Right lobe of liver (tissue), 6 donors: ENCODE measurements around the gene SIL1. TPM values are rescaled to one million over a fixed set of nuclear protein-coding genes. Genes with fewer than 3 reads are reported as not detected.

Source experiments
- ATAC-seq, 4 donors: fragments of 200-7000 bp; cut with Tn5 transposase; one replicate each; pipeline ENCODE4 v1.9.1; 2020; ENCODE audit warnings: mild to moderate bottlenecking in 4 of 4, moderate library complexity in 4 of 4
- DNase-seq, 3 donors: peaks; one replicate each; pipeline ENCODE4 v3.0.0-alpha.2; 2020
- H3K27ac ChIP-seq, 3 donors: fragments of 200-600 bp; one replicate each; pipeline ENCODE4 v1.8.0; 2022
- H3K27me3 ChIP-seq, 2 donors: fragments of 200-600 bp; one replicate each; pipeline ENCODE4 v1.8.0; 2022
- H3K36me3 ChIP-seq, 4 donors: fragments of 200-600 bp; sonication (generic) in 1 of 4; one replicate each; pipeline versions ENCODE4 v1.5.1 to v1.8.0; 2017 to 2022; ENCODE audit warnings: control low read depth in 1 of 4
- H3K4me1 ChIP-seq, 4 donors: fragments of 200-600 bp; sonication (generic) in 1 of 4; one replicate each; pipeline versions ENCODE4 v1.5.1 to v1.8.0; 2017 to 2022; ENCODE audit warnings: control low read depth in 1 of 4
- H3K4me3 ChIP-seq, 3 donors: fragments of 200-600 bp; one replicate each; pipeline ENCODE4 v1.8.0; 2022
- H3K9me3 ChIP-seq, 4 donors: fragments of 200-600 bp; sonication (generic) in 1 of 4; one replicate each; pipeline versions ENCODE4 v1.5.1 to v1.8.0; 2017 to 2022; ENCODE audit warnings: control low read depth in 1 of 4
- POLR2A ChIP-seq: fragments of 450-650 bp; IDR thresholded peaks from one replicate; pipeline ENCODE4 v1.6.1; 2017; ENCODE audit warnings: antibody characterized with exemption, mild to moderate bottlenecking
- WGBS: methylation state at CpG from one replicate; pipeline ENCODE4 v1.1.6; 2018; ENCODE audit warnings: low coverage, low lambda C conversion rate; ENCODE audit not compliant: insufficient coverage; ENCODE audit errors: missing lambda C conversion rate; 5-methylcytosine and 5-hydroxymethylcytosine counted together
- intact Hi-C, 2 donors: fragments of 100-400 bp; cut with DNase I; formaldehyde crosslinking; loops; one replicate each; pipeline versions ENCODE4 v1.11.2 to v1.14.1; 2022
- total RNA-seq, 6 experiments: library from RNA; depleted of rRNA in 2 of 6; stranded (reverse); fragments of >200 nt in 2 of 6; fragmentation: NEBNext Ultra II Directional in 3 of 6; extraction: Animal tissue kit (Norgen Biotek cat#: 25700) in 3 of 6; gene quantifications; one replicate each; pipeline versions ENCODE4 v1.1.0 to v1.2.4, GENCODE V29; 2016 to 2023
- TF ChIP-seq, protein P1 (sequence below), 4 donors: fragments of 200-600 bp in 3 of 4; fragments of 450-650 bp in 1 of 4; IDR thresholded peaks; one replicate each; pipeline versions ENCODE4 v1.5.1 to v1.8.0; 2016 to 2022; ENCODE audit warnings: antibody characterized with exemption in 4 of 4, mild to moderate bottlenecking in 2 of 4
- donor health status: DM: no; HTN: yes; CAD: no.
- donor health status: DM: no; HTN: no; CAD: no.
- donor health status: DM: no; HTN: no; CAD: no.
- donor health status: DM: no; HTN: yes; CAD: no.
- donor health status: DM: no; HTN: yes; CAD: no.

The SIL1 gene
- total RNA-seq, 6 experiments from 2014 or later, result 57.6 to 94.9 (median 67.0) TPM

DNA sequence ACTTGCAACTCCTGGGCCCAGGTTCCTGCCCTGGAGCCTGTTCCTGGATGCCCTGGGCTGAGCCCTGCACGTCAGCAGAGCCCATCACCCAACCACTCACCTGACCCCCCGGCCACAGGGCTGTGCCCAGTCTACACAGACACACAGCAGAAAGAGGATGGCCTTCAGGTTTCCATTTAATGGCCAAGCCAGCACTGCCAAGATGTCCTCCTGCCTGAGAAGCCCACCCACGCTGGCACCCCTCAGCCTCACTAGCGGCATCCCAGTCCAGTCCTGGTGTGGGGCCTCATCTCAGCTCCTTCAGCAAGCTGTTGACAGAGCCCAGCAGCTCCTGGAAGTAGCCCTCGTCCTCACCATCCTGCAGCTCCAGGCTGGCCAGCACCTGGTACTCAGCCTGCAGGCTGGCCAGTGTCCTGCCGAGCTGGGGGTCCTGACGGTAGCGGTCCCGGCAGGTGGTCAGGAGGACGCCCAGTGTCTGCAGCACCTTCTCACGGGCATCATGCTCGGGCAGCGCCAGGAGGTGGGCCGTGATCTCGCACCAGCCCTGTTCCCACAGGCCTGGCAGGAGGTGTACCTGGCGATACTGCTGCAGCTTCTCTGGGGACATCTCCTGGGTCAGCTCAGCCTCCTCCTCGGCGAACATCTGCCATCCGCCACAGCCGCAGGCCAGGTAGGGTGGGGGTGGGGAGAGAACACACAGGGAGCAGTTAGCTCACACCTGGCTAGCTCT, 251.2 kb downstream of the SIL1 start:
- ATAC-seq (no peak), DNase-seq (no peak)
- Histone ChIP-seq H3K9me3 (no peaks in the 10 kb centered on the region), H3K27ac (no peak overlapping the region), H3K36me3 (peaks cover 0 to 15% (median 6%) of the 10 kb centered on the region in 4 donors), H3K4me1 (no peaks in the 10 kb centered on the region), H3K27me3 (no peaks in the 10 kb centered on the region), H3K4me3 (no peak overlapping the region)
- intact Hi-C loops, result no loop called here
- 100% methylated on average over 1 of the region's 20 CpGs for WGBS
- TF ChIP-seq, protein P1, sequence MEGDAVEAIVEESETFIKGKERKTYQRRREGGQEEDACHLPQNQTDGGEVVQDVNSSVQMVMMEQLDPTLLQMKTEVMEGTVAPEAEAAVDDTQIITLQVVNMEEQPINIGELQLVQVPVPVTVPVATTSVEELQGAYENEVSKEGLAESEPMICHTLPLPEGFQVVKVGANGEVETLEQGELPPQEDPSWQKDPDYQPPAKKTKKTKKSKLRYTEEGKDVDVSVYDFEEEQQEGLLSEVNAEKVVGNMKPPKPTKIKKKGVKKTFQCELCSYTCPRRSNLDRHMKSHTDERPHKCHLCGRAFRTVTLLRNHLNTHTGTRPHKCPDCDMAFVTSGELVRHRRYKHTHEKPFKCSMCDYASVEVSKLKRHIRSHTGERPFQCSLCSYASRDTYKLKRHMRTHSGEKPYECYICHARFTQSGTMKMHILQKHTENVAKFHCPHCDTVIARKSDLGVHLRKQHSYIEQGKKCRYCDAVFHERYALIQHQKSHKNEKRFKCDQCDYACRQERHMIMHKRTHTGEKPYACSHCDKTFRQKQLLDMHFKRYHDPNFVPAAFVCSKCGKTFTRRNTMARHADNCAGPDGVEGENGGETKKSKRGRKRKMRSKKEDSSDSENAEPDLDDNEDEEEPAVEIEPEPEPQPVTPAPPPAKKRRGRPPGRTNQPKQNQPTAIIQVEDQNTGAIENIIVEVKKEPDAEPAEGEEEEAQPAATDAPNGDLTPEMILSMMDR (IDR thresholded peaks at IDR 0.05), result no peak
- no peak for TF ChIP-seq POLR2A

DNA sequence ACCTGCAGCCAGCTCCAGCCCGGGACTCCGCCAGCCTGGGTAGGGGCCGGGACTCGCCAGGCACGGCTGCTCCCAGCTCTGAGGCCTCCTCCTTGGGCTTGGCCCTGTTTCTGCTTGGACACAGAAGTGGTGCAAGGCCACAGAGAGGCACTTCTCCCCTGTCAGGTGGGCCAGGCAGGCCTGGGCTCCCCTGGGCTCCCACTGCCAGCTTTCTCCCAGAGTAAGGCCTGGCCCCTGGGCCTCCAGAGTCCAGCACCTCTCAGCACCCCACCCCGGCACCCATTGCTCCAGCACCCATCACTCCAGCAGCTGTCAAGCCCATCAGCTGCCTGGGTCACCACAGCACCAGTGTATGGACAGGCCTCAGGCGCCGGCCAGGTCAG, 251.9 kb downstream of the SIL1 start:
- DNase-seq, result no peak
- Histone ChIP-seq H3K4me1 (no peaks in the 10 kb centered on the region), H3K27me3 (no peaks in the 10 kb centered on the region), H3K9me3 (no peaks in the 10 kb centered on the region), H3K4me3 (no peak overlapping the region), H3K36me3 (peaks cover 0 to 15% (median 6%) of the 10 kb centered on the region in 4 donors), H3K27ac (no peak overlapping the region)
- no CpG with 5 or more reads among the region's 8 CpGs for WGBS
- intact Hi-C loops, result no loop called here
- no peak for TF ChIP-seq POLR2A
- TF ChIP-seq, protein P1 (IDR thresholded peaks at IDR 0.05), result no peak
- ATAC-seq, result no peak

DNA sequence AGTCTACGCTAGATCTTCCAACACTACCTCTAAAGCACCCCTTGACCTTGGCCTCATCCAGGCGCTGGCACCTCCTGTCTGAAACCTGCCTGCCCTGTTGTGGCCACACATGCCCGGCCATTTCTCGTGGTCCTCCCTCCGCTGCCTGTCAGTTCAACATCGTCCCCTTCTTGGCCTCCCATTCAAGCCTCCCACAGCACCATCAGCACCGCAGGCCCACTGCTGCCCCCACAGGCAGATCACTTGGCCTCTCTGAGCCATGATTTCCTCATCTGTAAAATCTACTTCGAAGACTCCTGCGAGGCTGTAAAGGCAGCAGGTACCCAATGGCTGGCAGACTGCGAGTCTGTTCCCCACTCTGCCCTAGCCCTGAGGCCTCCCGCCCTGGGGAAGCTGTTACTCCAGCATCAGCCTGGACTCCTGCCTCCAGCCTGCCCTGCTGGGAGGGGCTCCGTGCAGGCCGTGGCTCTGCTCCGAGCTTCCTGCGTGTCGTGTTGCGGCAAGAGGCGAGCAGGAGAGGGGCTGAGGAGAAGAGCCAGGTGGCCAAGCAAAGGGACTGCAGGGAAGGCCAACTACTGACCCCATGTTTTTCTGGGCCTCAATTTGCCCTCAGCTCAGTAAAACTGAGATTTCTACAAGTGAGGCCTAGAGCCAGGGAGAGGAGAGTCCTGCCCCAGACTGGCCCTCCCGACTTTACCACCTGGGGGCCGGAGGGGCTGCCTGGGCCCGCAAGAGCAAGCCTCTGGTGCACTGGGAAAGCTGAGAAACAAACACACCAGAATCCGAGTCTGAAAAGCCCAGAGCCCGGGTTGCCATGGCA, 252.5 kb downstream of the SIL1 start:
- no peak overlapping the region for H3K4me3 ChIP-seq
- no peaks in the 10 kb centered on the region for H3K9me3 ChIP-seq
- H3K36me3 ChIP-seq, result peaks cover 0 to 15% (median 6%) of the 10 kb centered on the region in 4 donors
- TF ChIP-seq, protein P1 (IDR thresholded peaks at IDR 0.05), result no peak
- TF ChIP-seq POLR2A, result no peak
- no peaks in the 10 kb centered on the region for H3K27me3 ChIP-seq
- DNase-seq (no peak), ATAC-seq (no peak)
- WGBS, result 96% methylated on average over 7 of the region's 23 CpGs
- intact Hi-C loops, result no loop called here
- no peaks in the 10 kb centered on the region for H3K4me1 ChIP-seq
- no peak overlapping the region for H3K27ac ChIP-seq

DNA sequence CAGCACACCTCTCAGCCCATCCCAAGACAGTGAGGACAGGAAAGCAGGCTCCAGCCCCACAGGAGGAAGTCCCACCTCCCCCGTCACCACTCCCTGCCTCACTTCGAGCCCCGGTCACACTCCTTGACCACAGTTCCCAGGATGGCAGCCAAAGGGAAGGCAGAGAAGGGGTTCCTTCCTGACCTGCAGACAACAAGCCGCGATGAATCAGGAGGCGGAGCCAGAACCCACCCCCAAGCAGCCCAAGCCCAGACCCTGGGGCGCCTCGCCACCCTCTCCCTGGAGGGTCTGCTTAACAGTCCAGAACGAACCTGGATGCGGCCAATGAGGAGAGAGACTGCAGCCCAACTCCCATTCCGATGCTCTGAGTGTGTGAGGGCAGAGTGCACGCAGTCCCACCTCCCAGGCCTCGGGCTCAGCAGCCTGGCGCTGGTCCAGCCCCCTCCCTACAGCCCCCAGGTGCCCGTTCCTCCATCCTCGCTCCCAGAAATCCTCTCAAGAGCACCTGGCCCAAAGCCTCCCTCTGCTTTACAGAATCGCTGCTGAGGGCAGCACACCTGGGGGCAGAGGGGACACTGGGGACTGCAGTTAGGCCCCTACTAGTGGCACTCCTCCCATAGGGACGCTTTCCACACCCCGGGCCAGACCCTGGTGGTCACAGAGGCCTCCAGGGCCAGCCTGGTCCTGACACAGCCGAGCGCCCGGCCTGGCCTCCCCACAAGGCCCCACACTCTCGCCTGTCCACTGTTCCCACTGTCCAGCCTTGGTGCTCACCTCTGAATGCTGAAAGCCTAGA, 253.4 kb downstream of the SIL1 start:
- H3K4me1 ChIP-seq, result no peaks in the 10 kb centered on the region
- peak in 1 of 3 donors; percentile 37 for DNase-seq
- intact Hi-C loops, result no loop called here
- no peaks in the 10 kb centered on the region for H3K9me3 ChIP-seq
- WGBS, result 50% methylated on average over 3 of the region's 23 CpGs
- H3K27me3 ChIP-seq, result no peaks in the 10 kb centered on the region
- ATAC-seq, result peak in 2 of 4 donors; percentile 4 to 8
- no peak overlapping the region for H3K27ac ChIP-seq
- TF ChIP-seq POLR2A, result no peak
- TF ChIP-seq, protein P1 (IDR thresholded peaks at IDR 0.05), result no peak
- H3K36me3 ChIP-seq, result peaks cover 0 to 15% (median 6%) of the 10 kb centered on the region in 4 donors
- no peak overlapping the region for H3K4me3 ChIP-seq
